GM19397 (cell line): Measurements from ENCODE around the gene SEMA6B.
"Not testable (repeated sequence)": the region's sequence is repeated elsewhere in the genome, so short reads cannot be mapped to it uniquely, and the experiment has no call there.

ENCODE experiments used
- ATAC-seq: cut with Tn5 transposase; IDR thresholded peaks from one replicate; pipeline ENCODE4 v1.9.1; 2021; ENCODE audit warnings: mild to moderate bottlenecking, moderate library complexity; ENCODE audit not compliant: unreplicated experiment

The SEMA6B gene

GRCh38 chr19:4575267-4576015 lies 16.0 kb upstream of the SEMA6B start:
- no peak for ATAC-seq

GRCh38 chr19:4573682-4574081 lies 14.2 kb upstream of the SEMA6B start:
- ATAC-seq = no peak

GRCh38 chr19:4571305-4571917 lies 11.9 kb upstream of the SEMA6B start:
- ATAC-seq = no peak

- no peak for ATAC-seq
Observed at GRCh38 chr19:4570916-4571304, 11.4 kb upstream of the SEMA6B start.

- no peak for ATAC-seq
Observed at GRCh38 chr19:4570402-4570801, 10.9 kb upstream of the SEMA6B start.

GRCh38 chr19:4568886-4569285 lies 9.4 kb upstream of the SEMA6B start:
- ATAC-seq = no peak

- ATAC-seq = no peak
Observed at GRCh38 chr19:4567584-4568071, 8.1 kb upstream of the SEMA6B start.

GRCh38 chr19:4566402-4567051 lies 7.0 kb upstream of the SEMA6B start:
- no peak for ATAC-seq

- ATAC-seq = not testable (repeated sequence)
Observed at GRCh38 chr19:4563562-4563961, 4.1 kb upstream of the SEMA6B start.

- not testable (repeated sequence) for ATAC-seq
Observed at GRCh38 chr19:4562085-4562484, 2.6 kb upstream of the SEMA6B start.

- no peak for ATAC-seq
Observed at GRCh38 chr19:4557971-4558941, 1.2 kb downstream of the SEMA6B start.

- ATAC-seq = no peak
Observed at GRCh38 chr19:4557144-4557970, 2.1 kb downstream of the SEMA6B start.

GRCh38 chr19:4556597-4557127 lies 2.8 kb downstream of the SEMA6B start:
- ATAC-seq = no peak

GRCh38 chr19:4555657-4556561 lies 3.6 kb downstream of the SEMA6B start:
- ATAC-seq = no peak

- ATAC-seq = no peak
Observed at GRCh38 chr19:4554717-4555116, 4.8 kb downstream of the SEMA6B start.

GRCh38 chr19:4553775-4554174 lies 5.7 kb downstream of the SEMA6B start:
- ATAC-seq = no peak

- no peak for ATAC-seq
Observed at GRCh38 chr19:4553092-4553695, 6.3 kb downstream of the SEMA6B start.

- ATAC-seq = no peak
Observed at GRCh38 chr19:4552525-4552819, 7.0 kb downstream of the SEMA6B start.
